Left ventricle myocardium inferior (tissue), 1 donor: ENCODE data around the gene HIPK2. TPM values are rescaled to one million over a fixed set of nuclear protein-coding genes. Genes with fewer than 3 reads are reported as not detected.
A peak's percentile ranks its signal among the peaks of the same experiment; 100 is the strongest.

Source experiments
- DNase-seq: peaks from one replicate; pipeline ENCODE4 v3.0.0-alpha.2; 2020
- H3K27ac ChIP-seq: fragments of 200-600 bp; replicated peaks from 2 replicates; pipeline ENCODE4 v1.8.0; 2021
- H3K27me3 ChIP-seq: fragments of 200-600 bp; 2 replicates; pipeline ENCODE4 v1.8.0; 2021; ENCODE audit warnings: low read depth
- H3K36me3 ChIP-seq: fragments of 200-600 bp; 2 replicates; pipeline ENCODE4 v1.8.0; 2021
- H3K4me1 ChIP-seq: fragments of 200-600 bp; 2 replicates; pipeline ENCODE4 v1.8.0; 2021
- H3K4me3 ChIP-seq: fragments of 200-600 bp; 2 replicates; pipeline ENCODE4 v1.8.0; 2021; ENCODE audit warnings: mild to moderate bottlenecking, moderate library complexity
- H3K9me3 ChIP-seq: fragments of 200-600 bp; replicated peaks from 2 replicates; pipeline ENCODE4 v1.8.0; 2021
- CTCF ChIP-seq: fragments of 200-600 bp; IDR thresholded peaks from 2 replicates; pipeline ENCODE4 v1.8.0; 2021; ENCODE audit warnings: antibody characterized with exemption, mild to moderate bottlenecking, borderline replicate concordance
- intact Hi-C: fragments of 100-400 bp; cut with micrococcal nuclease; formaldehyde crosslinking; loops from one replicate; pipeline ENCODE4 v1.11.0; 2022
- total RNA-seq: library from RNA; stranded (reverse); fragmentation: NEBNext Ultra II Directional; extraction: Animal tissue kit (Norgen Biotek cat#: 25700); gene quantifications from one replicate; pipeline ENCODE4 v1.2.1, GENCODE V29; 2021
- donor health status: DM: no; HTN: yes; CAD: no; lungs with severe emphysema.

HIPK2 gene
- total RNA-seq, 1 donor from 2014 or later = 127 TPM

- Histone ChIP-seq H3K4me1 (peaks cover 100% of the 10 kb centered on the region), H3K27ac (peak overlapping the region; percentile 91), H3K36me3 (no peaks in the 10 kb centered on the region), H3K4me3 (no peak overlapping the region), H3K27me3 (no peaks in the 10 kb centered on the region), H3K9me3 (no peaks in the 10 kb centered on the region)
- TF ChIP-seq CTCF = no peak
- DNase-seq = no peak
- intact Hi-C loops = no loop called here
These were observed 32.8 kb downstream of the HIPK2 start for GRCh38 chr7:139744768-139745677.

GRCh38 chr7:139743967-139744767, 33.6 kb downstream of the HIPK2 start:
- TF ChIP-seq CTCF = no peak
- Histone ChIP-seq H3K36me3 (no peaks in the 10 kb centered on the region), H3K27me3 (no peaks in the 10 kb centered on the region), H3K27ac (peak overlapping the region; percentile 91), H3K9me3 (no peaks in the 10 kb centered on the region), H3K4me3 (no peak overlapping the region), H3K4me1 (peaks cover 100% of the 10 kb centered on the region)
- no peak for DNase-seq
- intact Hi-C loops = no loop called here

- intact Hi-C loops = no loop called here
- H3K4me3 ChIP-seq = no peak overlapping the region
- no peaks in the 10 kb centered on the region for H3K27me3 ChIP-seq
- H3K36me3 ChIP-seq = no peaks in the 10 kb centered on the region
- peaks cover 100% of the 10 kb centered on the region for H3K4me1 ChIP-seq
- no peak for DNase-seq
- TF ChIP-seq CTCF = no peak
- H3K27ac ChIP-seq = peak overlapping the region; percentile 91
- H3K9me3 ChIP-seq = no peaks in the 10 kb centered on the region
These were observed 34.4 kb downstream of the HIPK2 start for GRCh38 chr7:139743267-139743966.

DNA sequence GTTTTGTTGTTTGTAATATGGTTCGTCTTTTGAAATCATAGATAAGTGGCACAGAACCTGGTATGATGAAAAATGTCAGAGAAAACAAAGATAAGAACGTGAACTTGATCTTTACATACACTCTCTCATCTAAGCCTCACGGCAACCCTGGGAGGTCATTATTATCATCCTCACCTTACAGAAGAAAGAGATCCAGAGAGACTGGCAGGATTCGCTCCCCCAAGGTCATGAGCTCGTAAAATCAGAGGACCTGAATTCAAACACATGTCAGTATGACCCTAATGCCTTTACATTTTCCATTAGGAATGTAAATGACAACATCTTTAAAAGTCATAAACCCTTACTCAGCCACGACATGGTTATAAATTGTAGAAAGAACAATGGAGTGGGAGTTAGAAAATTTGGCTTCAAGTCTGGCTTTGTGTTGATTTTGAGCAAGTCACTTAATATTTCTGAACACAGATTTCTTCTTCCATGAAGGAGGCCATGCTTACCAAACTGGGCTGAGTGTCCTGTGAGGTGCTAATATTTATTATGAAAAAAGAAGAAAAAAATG, 35.9 kb downstream of the HIPK2 start:
- H3K9me3 ChIP-seq = no peaks in the 10 kb centered on the region
- TF ChIP-seq CTCF = no peak
- no peak for DNase-seq
- H3K4me3 ChIP-seq = no peak overlapping the region
- intact Hi-C loops = no loop called here
- peak overlapping the region; percentile 91 for H3K27ac ChIP-seq
- H3K27me3 ChIP-seq = no peaks in the 10 kb centered on the region
- H3K4me1 ChIP-seq = peaks cover 100% of the 10 kb centered on the region
- no peaks in the 10 kb centered on the region for H3K36me3 ChIP-seq

DNA sequence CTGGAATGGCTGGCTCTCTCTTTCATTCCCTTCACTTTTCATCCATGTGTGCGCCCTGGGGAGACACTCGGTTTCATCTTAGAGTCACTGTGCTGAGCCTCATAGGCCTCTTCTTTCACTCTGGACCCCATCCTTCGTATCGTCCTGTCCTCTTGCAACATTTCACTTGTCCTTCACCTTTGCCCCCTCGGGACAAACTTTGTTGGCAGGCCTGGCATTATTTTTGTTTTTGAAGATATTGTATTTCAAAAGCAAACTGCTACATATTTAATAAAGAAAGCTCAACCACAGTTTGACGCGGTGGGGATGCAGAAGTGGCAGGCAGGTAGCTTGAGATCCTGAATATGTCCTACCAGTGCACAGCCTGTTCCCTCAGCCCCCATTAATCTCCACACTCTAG, 36.6 kb downstream of the HIPK2 start:
- peaks cover 100% of the 10 kb centered on the region for H3K4me1 ChIP-seq
- no peak for TF ChIP-seq CTCF
- H3K4me3 ChIP-seq = peak overlapping the region; percentile 1
- DNase-seq = no peak
- intact Hi-C loops = no loop called here
- H3K36me3 ChIP-seq = no peaks in the 10 kb centered on the region
- H3K27me3 ChIP-seq = no peaks in the 10 kb centered on the region
- H3K27ac ChIP-seq = peak overlapping the region; percentile 91
- no peaks in the 10 kb centered on the region for H3K9me3 ChIP-seq
